Erythroblast (primary cell): Measurements from ENCODE around the gene HSPB1.

Source experiments
- GATA1 ChIP-seq: IDR thresholded peaks from 2 replicates; pipeline ENCODE4 v1.6.1; 2011; ENCODE audit warnings: low read depth, mild to moderate bottlenecking, control low read depth, low read length, moderate library complexity
- POLR2A ChIP-seq: IDR thresholded peaks from 2 replicates; pipeline ENCODE4 v1.6.1; 2011; ENCODE audit warnings: mild to moderate bottlenecking, low read length

DNA sequence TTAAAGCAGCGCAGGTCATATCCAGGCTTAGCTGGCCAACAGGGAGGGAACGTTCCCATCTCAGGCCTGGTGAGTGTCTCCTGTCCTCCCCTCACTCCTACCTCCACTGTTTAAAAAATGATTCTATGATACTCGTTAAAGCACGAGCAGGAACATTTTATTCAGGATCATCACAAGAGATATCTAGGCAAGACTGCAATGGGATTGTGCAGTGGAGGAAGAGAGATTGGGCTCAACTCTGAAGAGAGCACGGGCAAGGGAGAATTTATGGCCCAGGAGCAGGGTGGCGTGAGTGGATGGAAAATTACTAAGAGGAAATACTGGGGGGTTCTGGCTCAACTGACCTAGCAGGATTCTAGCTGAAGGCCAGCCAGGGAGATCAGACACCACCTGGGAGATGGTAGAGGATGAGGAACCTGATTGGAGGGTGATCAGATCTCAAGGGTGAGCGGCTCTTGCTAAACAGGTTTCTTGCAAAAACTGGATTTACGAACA lies 9.0 kb upstream of the HSPB1 start:
- no peak for TF ChIP-seq POLR2A
- no peak for TF ChIP-seq GATA1
